ENCODE measurements around the gene DNAJB4. TPM values are rescaled to one million over a fixed set of nuclear protein-coding genes. Genes with fewer than 3 reads are reported as not detected.
"Not testable (repeated sequence)": the region's sequence is repeated elsewhere in the genome, so short reads cannot be mapped to it uniquely, and the experiment has no call there.

The DNAJB4 gene
- total and polyA plus RNA-seq, 4 donors, result 28.8 to 73.6 (median 39.0) TPM

DNA sequence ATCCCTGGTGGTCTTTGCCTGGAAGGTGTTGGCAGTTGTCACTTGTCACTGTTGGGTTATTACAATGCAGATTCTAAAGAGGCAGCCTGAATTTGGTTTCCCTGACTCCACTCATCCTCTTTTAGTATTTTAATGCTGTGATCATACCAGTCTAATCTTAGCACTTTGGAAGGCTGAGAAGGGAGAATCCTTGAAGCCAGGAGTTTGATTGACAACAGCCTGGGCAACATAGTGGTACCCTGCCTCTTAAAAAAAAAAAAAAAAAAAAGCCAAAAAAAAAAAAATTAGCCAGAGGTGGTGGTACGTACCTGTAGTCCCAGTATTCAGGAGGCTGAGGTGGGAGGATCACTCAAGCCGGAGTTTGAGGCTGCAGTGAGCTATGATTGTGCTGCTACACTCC lies 48.8 kb downstream of the DNAJB4 start:
- no peak for DNase-seq (ENCODE audit: low read depth in 4 of 6, low spot score in 6 of 6)
- Histone ChIP-seq H3K36me3 (ENCODE audit: control insufficient read depth, insufficient read depth, low read length) (no peaks in the 10 kb centered on the region), H3K9me3 (ENCODE audit: control insufficient read depth, insufficient read depth, low read length) (no peaks in the 10 kb centered on the region), H3K27me3 (ENCODE audit: control insufficient read depth, insufficient read depth, low read length) (peaks cover 1% of the 10 kb centered on the region), H3K27ac (ENCODE audit: low read depth, low read length) (no peak overlapping the region), H3K4me3 (ENCODE audit: low read depth, low read length) (no peak overlapping the region), H3K4me1 (ENCODE audit: control insufficient read depth, insufficient read depth, low read length) (no peaks in the 10 kb centered on the region)
- WGBS (ENCODE audit: insufficient coverage), result no CpG with 5 or more reads among the region's 2 CpGs

GRCh38 chr1:78054559-78054958 lies 49.8 kb downstream of the DNAJB4 start:
- Histone ChIP-seq H3K4me1 (ENCODE audit: control insufficient read depth, insufficient read depth, low read length) (no peaks in the 10 kb centered on the region), H3K9me3 (ENCODE audit: control insufficient read depth, insufficient read depth, low read length) (no peaks in the 10 kb centered on the region), H3K4me3 (ENCODE audit: low read depth, low read length) (no peak overlapping the region), H3K36me3 (ENCODE audit: control insufficient read depth, insufficient read depth, low read length) (no peaks in the 10 kb centered on the region), H3K27ac (ENCODE audit: low read depth, low read length) (no peak overlapping the region), H3K27me3 (ENCODE audit: control insufficient read depth, insufficient read depth, low read length) (no peaks in the 10 kb centered on the region)
- no peak for DNase-seq (ENCODE audit: low read depth in 4 of 6, low spot score in 6 of 6)

- 100% methylated on average over 1 of the region's 2 CpGs for WGBS (ENCODE audit: insufficient coverage)
- no peaks in the 10 kb centered on the region for H3K27me3 ChIP-seq (ENCODE audit: control insufficient read depth, insufficient read depth, low read length)
- no peak overlapping the region for H3K27ac ChIP-seq (ENCODE audit: low read depth, low read length)
- H3K4me1 ChIP-seq (ENCODE audit: control insufficient read depth, insufficient read depth, low read length), result no peaks in the 10 kb centered on the region
- H3K9me3 ChIP-seq (ENCODE audit: control insufficient read depth, insufficient read depth, low read length), result no peaks in the 10 kb centered on the region
- H3K36me3 ChIP-seq (ENCODE audit: control insufficient read depth, insufficient read depth, low read length), result no peaks in the 10 kb centered on the region
- no peak for DNase-seq (ENCODE audit: low read depth in 4 of 6, low spot score in 6 of 6)
- H3K4me3 ChIP-seq (ENCODE audit: low read depth, low read length), result no peak overlapping the region
These were observed 50.2 kb downstream of the DNAJB4 start for GRCh38 chr1:78054972-78055371.

- Histone ChIP-seq H3K4me3 (ENCODE audit: low read depth, low read length) (no peak overlapping the region), H3K4me1 (ENCODE audit: control insufficient read depth, insufficient read depth, low read length) (no peaks in the 10 kb centered on the region), H3K36me3 (ENCODE audit: control insufficient read depth, insufficient read depth, low read length) (no peaks in the 10 kb centered on the region), H3K27me3 (ENCODE audit: control insufficient read depth, insufficient read depth, low read length) (no peaks in the 10 kb centered on the region), H3K27ac (ENCODE audit: low read depth, low read length) (no peak overlapping the region), H3K9me3 (ENCODE audit: control insufficient read depth, insufficient read depth, low read length) (no peaks in the 10 kb centered on the region)
- no peak for DNase-seq (ENCODE audit: low read depth in 4 of 6, low spot score in 6 of 6)
- WGBS (ENCODE audit: insufficient coverage), result 89% methylated on average over 3 of the region's 3 CpGs
These were observed 50.9 kb downstream of the DNAJB4 start for GRCh38 chr1:78055565-78056132.

DNA sequence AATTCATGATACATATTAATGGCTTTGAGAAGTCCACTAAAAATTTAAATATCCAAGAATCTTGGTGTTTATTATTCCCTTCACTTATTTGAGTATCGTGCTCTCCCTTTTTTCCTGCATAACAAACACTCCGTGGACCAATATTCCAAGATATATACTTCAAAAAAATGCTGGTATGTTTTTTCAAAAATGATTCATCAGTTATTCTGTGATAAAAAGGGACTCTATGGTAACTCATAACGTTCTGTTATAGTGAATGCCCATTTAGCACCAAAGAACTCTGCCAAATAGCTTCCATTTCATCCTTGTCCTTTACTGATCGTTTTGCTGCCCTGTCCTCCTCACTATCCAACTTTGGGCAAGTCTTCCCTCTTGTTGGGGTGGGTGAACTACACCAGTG lies 53.9 kb downstream of the DNAJB4 start:
- no peak for DNase-seq (ENCODE audit: low read depth in 4 of 6, low spot score in 6 of 6)
- Histone ChIP-seq H3K27ac (ENCODE audit: low read depth, low read length) (no peak overlapping the region), H3K9me3 (ENCODE audit: control insufficient read depth, insufficient read depth, low read length) (no peaks in the 10 kb centered on the region), H3K4me3 (ENCODE audit: low read depth, low read length) (no peak overlapping the region), H3K27me3 (ENCODE audit: control insufficient read depth, insufficient read depth, low read length) (no peaks in the 10 kb centered on the region), H3K36me3 (ENCODE audit: control insufficient read depth, insufficient read depth, low read length) (no peaks in the 10 kb centered on the region), H3K4me1 (ENCODE audit: control insufficient read depth, insufficient read depth, low read length) (no peaks in the 10 kb centered on the region)
- no CpG with 5 or more reads among the region's 4 CpGs for WGBS (ENCODE audit: insufficient coverage)

GRCh38 chr1:78060857-78061563 lies 56.3 kb downstream of the DNAJB4 start:
- no peaks in the 10 kb centered on the region for H3K4me1 ChIP-seq (ENCODE audit: control insufficient read depth, insufficient read depth, low read length)
- H3K4me3 ChIP-seq (ENCODE audit: low read depth, low read length), result no peak overlapping the region
- WGBS (ENCODE audit: insufficient coverage), result 100% methylated on average over 1 of the region's 4 CpGs
- no peaks in the 10 kb centered on the region for H3K36me3 ChIP-seq (ENCODE audit: control insufficient read depth, insufficient read depth, low read length)
- no peak for DNase-seq (ENCODE audit: low read depth in 4 of 6, low spot score in 6 of 6)
- no peaks in the 10 kb centered on the region for H3K27me3 ChIP-seq (ENCODE audit: control insufficient read depth, insufficient read depth, low read length)
- H3K9me3 ChIP-seq (ENCODE audit: control insufficient read depth, insufficient read depth, low read length), result no peaks in the 10 kb centered on the region
- H3K27ac ChIP-seq (ENCODE audit: low read depth, low read length), result no peak overlapping the region

DNA sequence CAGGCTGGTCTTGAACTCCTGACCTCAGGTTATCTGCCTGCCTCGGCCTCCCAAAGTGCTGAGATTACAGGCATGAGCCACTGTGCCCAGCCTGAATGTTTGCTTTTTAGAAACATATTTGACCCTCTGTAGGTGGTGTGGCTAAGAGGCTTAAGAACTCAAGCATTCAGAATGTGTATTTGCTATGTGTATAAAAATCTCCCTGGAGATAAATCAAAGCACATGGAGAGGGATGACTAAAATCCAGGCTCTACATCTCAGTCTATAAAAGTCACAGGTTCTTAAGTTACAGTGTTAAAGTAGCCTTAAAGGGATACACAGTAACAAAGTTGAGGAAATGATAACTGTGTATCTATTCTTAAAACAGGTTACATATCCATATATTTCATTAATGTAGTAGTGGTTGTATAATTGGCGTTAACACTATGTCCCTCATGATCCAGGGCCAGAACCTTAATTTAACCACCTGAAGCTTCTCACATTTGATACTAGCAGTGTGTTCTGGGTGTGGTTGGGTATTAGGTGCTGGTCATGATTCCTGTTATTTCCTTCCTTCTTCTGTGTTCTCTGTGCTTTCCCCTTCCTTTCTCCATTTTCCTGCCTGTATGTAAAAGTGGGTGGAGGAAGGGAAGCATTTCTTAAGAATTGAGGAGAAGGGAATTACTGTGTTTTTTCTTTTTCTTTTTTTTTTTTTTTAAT lies 57.2 kb downstream of the DNAJB4 start:
- Histone ChIP-seq H3K9me3 (ENCODE audit: control insufficient read depth, insufficient read depth, low read length) (no peaks in the 10 kb centered on the region), H3K36me3 (ENCODE audit: control insufficient read depth, insufficient read depth, low read length) (no peaks in the 10 kb centered on the region), H3K4me3 (ENCODE audit: low read depth, low read length) (no peak overlapping the region), H3K27me3 (ENCODE audit: control insufficient read depth, insufficient read depth, low read length) (no peaks in the 10 kb centered on the region), H3K4me1 (ENCODE audit: control insufficient read depth, insufficient read depth, low read length) (no peaks in the 10 kb centered on the region), H3K27ac (ENCODE audit: low read depth, low read length) (no peak overlapping the region)
- DNase-seq (ENCODE audit: low read depth in 4 of 6, low spot score in 6 of 6), result no peak
- 88% methylated on average over 1 of the region's 2 CpGs for WGBS (ENCODE audit: insufficient coverage)

- H3K9me3 ChIP-seq (ENCODE audit: control insufficient read depth, insufficient read depth, low read length); H3K4me3 ChIP-seq (ENCODE audit: low read depth, low read length); H3K27ac ChIP-seq (ENCODE audit: low read depth, low read length); H3K36me3 ChIP-seq (ENCODE audit: control insufficient read depth, insufficient read depth, low read length); DNase-seq (ENCODE audit: low read depth in 4 of 6, low spot score in 6 of 6); H3K4me1 ChIP-seq (ENCODE audit: control insufficient read depth, insufficient read depth, low read length); H3K27me3 ChIP-seq (ENCODE audit: control insufficient read depth, insufficient read depth, low read length): not testable (repeated sequence)
- no CpG with 5 or more reads among the region's 2 CpGs for WGBS (ENCODE audit: insufficient coverage)
These were observed 60.1 kb downstream of the DNAJB4 start for GRCh38 chr1:78064886-78065285.

All from spinal cord (tissue), 10 donors.